NCI-H524 (cell line): ENCODE data around the gene MAP7.

Source experiments
- DNase-seq, 2 experiments: peaks; one replicate each; lab custom pipeline; 2025; lab: John Stamatoyannopoulos, UW

MAP7 gene

DNA sequence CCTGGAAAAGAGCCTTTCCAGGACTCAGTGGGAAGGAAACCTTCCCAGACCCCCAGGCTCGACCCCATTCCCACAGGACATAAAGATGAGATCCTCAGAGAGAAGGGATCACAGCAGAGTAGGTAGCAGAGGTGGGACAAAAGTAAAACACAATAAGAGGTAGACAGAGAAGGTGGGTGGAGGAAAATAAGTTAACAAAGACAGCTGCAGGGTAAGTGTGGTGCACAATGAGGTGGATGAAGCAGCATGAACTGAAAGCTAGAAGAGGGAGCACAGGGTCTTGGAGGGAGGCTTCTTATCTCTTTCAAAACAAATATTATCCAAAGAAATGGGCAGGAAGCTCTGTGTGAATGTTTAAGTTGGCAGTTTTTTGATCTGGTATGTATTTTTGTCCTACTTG is 14.0 kb upstream of the MAP7 start:
- DNase-seq = no peak

DNA sequence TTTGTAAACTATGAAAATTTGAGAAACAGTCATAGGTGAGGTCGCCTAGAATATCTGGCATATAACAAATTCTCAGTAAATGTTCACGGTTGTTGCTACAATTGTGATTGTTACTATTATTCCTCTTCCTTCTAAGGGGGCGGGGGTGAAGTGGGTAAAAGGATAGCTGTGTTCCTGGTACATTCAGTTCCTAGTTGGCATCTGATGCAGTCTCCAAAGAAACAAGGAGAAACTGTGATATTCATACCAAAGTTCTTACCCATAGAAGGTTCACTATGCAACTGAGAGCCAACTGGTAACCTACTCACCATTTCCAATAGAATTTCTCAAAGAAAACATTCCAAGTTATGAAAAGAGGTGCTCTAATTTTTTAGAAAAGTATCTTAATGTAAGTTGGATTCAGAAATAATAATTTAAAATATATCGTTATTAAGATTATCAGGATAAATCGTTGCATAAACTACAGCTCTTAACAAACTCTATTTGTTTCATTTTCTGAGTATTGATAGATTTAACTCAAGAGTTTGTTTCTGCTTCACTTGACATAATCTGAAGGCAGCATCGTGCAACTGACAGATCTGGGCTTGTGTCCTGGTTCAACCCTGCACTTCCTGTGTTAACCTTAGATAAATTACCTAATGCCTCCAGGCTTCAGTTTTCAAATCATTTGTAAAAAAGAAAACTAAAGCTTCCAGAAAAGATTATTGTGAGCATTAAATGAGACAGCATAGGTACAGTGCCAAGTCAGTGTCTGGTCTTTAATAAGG is 13.3 kb upstream of the MAP7 start:
- no peak for DNase-seq

DNA sequence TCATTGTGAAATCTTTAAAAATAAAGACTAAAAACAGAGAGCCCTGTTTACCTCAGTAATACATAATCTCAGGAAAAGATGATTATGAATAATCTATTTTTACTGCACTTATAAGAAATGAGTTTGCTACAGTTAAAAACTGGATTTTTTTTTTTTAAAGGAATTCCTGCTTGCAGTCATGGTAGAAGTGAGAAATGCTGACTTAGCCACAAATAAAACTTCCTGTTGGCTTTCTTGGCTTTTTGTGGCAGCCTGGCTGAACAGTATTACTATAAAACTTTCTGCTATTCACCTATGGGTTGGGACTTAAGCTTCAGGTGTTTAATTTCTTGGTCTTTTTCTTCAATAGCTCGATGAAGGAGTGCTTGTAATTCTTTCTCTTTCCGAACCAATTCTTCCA is 12.0 kb upstream of the MAP7 start:
- no peak for DNase-seq

DNA sequence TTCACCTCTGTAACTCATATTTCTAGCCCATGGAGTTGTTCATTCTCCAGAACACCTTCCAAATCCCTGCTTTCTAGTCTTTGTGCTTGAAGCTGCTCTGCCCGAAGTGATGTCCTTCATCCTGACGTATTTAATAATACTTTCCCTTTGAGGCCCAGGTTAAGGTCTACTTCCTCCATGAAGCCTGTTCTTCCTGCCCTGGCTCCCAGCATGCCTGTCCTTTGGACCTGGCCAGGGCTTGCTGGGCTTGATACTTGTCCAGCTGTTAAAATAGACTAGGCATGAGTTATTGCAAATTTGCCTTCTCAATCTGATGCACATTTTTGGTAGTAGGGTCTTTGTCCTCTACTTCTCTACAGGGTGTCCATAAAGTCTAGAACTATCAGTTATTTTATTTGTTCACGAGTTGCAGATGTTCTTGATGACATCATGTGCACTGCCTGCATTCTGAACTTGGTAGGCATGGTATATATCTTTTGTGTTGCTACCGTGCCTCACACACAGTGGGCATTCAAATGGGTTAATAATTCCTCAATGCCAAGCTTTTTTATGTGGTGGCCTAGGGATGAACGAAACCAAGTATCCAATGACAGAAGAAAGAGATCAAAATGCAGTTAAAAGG is 3.1 kb upstream of the MAP7 start:
- DNase-seq = no peak

DNA sequence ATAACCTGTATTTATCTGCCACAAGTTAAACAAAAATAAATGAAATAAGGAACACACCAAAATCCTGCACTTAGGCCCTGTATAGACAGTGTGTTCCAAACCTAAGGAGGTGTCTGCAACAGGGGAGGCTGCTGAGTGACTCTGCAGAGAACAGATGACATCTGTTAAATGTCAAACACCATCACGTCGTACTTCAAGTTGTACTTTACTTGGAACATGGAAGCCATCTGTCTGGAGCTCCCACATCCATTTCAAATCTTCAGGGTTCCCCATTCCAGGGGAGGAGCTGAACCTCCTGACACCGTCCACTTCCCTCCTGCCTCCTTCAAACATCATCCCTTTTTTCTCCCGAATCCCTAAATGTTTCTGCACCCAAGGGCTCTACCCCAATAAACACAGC is 1.8 kb upstream of the MAP7 start:
- peak in 1 of 2 experiments; percentile 35 for DNase-seq

DNA sequence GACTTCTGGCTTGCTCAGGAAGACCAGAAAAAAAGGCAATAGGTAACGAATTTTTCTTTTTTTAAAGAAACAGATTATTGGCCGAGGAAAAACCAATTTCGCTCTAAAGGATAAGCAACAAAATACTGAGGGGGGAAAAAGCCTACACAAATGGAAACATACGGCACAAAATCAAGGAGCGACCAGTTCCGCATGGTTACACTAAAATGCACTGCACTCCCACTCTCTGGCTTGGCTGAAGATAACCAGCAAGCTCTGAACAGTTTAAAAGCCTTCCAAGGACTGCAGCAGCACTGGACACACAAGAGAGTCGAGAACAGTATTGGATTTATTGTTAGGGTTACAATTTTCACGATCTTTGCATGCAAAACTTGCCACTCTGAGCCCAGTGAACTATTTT is 881 bp upstream of the MAP7 start:
- no peak for DNase-seq

DNA sequence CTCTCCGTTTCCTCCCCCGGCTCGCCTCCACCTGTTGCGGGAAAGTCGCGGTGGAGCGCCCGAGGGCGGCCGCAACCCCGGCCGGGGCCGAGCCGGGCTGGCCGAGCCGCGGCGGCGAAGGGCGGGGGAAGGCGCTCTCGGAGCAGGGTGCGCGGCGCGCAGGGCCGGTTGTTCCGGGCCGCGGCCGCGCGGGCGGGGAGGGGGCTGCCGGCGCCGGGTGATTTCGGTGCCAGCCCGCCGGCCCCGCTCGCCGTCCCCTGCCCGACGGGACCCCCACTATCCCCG is 235 bp downstream of the MAP7 start:
- DNase-seq = peak in 1 of 2 experiments; percentile 34

DNA sequence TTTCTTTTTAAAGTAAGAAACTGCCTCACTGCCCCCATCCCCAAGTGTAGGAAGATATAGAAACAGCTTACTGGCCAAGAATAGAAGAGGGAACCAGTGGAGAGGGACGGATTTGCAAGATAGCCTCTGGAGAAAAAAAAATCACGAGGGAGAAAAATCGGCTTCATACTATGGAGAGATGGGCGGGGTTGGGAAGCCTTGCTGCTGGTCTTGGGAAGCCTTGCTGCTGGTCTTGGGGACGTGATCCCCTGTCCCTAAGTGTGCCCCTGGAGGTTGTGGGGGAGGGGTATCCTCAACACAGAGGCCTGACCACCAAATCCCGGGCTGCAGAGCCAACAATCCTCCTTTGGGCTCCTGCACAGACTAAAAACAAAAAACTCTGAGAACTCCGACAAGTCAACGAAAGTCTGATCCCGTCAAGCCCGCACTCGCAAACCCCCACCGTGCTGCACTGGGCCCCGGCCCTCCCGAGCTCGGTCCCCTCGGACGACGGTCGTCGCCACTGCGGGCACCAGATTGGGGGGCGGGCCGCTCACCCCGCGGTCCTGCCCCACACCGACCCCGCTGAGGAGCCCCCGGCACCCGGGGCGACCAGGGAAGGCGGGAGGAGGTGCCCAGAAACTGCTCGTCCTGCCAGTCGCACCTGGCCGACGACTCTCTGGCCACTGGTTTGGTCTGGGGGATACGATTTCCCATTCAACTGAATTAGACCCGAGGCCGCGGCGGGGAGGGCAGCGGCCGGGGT is 750 bp downstream of the MAP7 start:
- DNase-seq = peak in 1 of 2 experiments; percentile 37

DNA sequence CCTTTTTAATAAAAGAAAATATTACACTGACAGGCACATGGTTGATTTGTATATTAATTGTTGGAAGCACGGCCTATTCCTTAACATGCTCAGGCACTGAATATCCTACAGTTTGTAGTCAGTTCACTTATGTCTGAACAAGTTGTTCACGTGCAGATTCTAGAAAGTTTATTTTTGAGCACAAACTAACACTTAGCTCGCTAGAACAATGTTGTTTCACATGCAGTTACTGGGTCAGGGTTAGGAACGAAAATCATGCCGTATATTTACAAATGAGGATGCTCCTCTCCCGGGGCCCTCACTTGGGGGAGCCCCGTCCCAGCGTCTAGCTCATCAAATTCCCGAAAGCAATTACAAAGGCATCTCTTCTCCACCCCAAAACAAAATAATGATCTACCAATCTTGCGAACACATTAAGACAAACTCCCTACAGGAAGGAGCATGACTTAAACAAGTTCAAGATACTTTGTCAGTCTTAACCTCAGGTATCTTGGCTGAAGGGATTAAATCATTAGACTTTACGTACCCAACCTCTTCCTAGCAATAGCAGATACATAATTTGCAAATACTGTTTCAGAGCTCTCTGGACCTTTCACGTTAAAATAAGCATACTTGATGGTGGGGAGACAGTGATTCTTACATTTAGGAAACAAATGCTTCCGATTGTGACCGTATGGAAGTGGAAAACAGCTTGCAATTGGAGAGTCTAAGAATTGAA is 1.5 kb downstream of the MAP7 start:
- no peak for DNase-seq

DNA sequence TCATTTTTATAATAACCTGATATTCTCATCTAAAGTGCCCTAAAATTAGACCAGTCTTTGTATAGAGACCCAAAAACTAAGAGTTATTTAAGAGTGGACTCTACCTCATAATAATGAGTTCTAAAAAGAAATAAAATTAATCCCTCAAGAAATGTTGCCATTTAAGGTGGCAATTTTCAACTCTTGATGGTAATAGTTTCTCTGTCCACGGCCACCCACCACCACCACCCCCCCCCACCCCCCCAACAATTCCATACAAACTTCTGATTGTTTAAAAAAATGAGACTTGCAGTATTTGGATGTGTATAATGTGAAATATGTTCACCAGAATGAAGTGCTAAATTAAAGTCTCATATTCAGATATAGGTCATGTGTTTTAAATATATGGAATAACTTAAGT is 2.4 kb downstream of the MAP7 start:
- no peak for DNase-seq

DNA sequence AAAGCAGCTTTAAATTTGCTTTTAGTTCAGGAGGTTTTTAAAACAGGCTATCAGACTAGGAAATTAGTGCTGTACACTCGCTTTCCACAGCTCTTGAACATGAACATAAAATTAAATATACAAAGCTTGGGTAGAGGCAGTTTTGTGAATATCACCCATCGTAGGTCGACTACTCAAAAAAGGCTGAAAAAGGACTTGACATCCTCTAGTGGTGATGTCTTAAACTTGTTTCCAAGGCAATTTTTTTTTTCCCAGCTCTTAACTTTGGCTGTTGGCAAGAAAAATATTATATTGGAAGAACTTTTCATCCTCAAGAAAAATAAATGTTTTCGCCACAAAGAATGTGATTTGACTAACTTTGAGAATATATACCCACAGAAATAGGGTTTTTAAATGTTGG is 2.9 kb downstream of the MAP7 start:
- peak in 1 of 2 experiments; percentile 43 for DNase-seq

DNA sequence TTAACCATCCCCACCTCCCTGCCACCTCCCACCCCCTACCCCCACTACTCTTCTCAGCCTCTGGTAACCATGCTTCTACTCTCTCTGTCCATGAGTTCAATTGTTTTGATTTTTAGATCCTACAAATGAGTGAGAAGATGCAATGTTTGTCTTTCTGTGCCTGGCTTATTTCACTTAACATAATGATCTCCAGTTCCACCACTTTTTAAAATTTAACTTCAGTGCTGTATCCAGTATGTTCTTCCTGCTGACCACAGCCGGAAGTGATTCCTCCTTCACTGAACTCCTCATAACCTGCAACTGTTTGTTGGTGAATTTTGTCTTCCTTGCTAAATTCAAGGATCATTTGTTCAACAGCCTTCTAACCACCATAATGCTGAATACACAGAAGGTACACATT is 3.9 kb downstream of the MAP7 start:
- no peak for DNase-seq

DNA sequence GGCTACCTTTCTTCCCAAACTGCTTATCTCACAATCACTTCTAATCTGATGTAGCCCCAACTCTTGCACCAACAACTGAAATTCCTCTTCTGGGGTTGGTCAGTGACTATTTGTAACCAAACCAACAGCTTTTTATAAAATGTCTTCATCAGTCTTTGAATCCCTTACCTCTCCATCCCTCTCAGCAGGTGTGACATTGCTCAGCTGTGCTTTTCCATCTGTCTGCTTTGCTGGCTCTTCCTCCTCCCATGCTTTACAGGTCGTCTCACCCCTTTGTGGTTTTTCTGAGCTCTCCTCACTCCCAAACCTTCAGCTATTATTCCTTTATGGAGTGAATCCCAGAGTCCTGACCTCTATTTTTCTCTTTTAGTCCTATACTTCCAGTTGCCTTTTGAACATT is 5.9 kb downstream of the MAP7 start:
- DNase-seq = no peak

DNA sequence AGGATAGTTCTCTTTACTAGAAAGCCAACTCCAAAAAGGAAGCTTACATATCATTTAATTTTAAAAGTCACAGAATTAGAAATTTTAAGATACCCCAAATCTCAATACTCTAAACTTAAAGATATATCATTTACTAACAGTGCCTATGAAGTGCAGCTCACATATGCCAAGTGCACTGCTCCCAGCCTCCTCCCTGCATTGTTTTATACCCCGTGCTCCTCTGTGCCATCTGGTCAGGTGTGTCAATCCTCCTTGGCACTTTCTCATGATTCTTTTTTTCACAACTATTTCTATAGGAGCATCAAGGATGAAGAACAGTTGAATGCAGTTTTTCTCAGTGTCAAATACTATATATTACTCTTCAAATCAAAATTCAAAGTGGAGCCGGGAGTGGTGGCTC is 8.8 kb downstream of the MAP7 start:
- peak in 1 of 2 experiments; percentile 17 for DNase-seq

DNA sequence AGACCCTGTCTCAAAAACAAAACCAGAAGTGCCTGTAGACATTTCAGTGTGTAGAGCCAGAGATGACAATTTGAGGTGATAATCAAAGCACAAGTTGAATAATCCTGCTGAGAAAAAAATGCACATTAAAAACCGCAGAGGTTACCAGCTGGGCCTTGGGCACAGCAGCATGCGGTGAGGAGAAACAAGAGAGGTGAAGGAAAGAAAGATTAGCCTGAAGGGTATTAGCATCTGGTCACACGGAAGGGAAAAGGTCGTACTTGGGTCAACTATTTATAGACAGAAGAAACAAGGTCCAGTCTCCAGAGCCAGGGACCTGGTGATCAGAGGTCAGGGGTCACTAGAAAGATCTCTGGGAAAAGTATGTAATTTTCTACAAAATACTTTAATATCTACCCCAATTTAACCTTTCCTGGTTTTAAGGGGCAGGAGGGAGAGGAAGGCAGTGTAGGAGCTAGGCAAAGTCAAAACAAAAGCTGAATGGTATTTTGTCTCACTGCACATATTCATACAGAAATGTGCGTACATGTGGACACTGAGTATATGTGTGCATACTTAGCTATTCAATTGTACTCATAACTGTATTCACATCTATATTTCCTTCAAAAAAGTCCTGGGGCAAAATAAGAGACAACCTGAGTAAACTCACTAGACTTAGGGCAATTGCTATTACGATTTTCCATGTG is 10.1 kb downstream of the MAP7 start:
- peak in 1 of 2 experiments; percentile 46 for DNase-seq

DNA sequence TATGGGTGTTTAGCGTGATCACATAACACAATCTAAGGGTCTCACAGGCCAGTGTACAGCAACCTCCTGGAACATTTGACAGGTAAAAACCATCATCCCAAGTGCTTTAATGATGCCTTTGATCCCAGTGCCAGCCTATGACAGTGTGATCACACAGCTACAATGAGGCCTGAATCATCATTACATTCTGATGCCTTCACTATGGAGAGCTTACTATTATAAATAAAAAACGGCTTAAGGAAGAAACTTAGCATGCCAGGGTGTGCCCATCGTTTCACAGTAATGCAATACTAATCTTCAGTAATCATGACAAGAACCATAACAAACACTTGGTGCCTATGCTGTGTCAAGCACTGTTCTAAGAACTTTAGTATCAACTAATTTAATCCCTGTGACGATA is 11.4 kb downstream of the MAP7 start:
- DNase-seq = no peak

DNA sequence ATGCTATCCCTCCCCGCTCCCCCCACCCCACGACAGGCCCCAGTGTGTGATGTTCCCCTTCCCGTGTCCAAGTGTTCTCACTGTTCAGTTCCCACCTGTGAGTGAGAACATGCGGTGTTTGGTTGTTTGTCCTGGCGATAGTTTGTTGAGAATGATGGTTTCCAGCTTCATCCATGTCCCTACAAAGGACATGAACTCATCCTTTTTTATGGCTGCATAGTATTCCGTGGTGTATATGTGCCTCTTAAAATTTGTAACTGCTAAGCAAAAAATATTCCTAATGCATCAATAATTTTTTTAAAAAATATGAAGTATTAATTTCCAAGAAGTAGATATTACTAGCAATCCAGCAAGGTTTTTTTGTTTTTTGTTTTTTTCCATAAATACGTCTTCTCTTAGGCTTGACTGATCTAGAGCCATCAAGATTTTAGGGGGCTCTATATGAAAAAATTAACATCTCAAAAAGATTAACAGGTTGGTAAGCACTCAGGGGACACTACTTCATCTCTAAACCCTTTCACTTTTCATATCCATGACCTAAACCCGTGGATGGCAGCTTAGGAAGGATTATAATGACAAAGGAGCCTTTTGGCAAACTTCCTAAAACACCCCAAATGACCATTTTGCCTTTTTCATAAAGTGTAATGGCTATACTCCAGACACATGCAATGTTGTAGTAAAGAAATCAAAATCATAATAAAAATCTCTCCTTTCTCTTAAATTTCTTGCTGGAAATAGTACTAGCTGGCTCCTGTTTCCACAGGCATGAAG is 14.2 kb downstream of the MAP7 start:
- peak in 1 of 2 experiments; percentile 35 for DNase-seq

DNA sequence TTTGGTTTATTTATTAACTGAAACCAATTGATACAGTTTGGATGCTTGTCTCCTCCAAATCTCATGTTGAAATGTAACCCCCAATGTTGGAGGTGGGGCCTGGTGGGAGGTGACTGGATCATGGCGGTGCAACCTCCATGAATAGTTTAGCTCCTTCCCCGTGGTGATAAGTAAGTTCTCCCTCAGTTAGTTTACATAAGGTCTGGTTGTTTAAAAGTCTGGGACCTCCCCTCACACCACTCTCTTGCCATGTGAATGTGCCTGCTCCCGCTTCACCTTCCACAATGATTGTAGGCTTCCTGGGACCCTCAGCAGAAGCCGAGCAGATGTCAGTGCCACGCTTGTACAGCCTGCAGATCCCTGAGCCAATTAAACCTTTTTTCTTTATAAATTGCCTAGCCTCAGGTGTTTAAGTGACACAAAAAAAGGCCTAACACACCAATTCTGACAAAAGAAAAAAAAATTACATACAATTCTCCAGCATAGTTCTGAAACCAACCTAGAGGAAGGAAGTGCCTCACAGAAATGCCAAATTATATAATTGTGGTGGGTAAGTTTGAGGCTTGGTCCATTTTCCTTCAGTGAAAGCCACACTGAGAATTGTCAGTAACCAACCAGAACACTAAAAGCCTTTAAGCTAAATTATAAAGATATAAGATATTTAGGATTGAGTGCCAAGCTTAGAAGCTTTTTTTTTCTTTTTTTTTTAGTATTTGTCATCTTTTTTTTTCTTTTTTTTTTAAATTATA is 15.0 kb downstream of the MAP7 start:
- DNase-seq = no peak

DNA sequence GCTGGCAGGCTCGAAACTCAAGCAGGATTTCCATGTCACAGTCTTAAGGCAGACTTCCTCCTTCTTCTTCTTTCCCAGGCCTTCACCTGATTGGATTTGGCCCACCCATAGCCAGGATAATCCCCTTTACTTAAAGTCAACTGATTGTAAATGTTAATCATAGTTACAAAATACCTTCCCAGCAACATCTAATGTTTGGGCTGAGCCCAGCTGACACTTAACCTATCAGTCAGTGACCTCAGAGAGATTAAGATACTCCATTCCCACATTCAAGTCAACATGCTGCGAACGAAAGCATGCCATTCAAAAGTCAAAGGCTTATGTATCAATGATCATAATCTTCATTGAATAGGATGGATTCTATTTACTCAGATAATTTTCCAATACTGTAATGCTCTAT is 16.0 kb downstream of the MAP7 start:
- no peak for DNase-seq

DNA sequence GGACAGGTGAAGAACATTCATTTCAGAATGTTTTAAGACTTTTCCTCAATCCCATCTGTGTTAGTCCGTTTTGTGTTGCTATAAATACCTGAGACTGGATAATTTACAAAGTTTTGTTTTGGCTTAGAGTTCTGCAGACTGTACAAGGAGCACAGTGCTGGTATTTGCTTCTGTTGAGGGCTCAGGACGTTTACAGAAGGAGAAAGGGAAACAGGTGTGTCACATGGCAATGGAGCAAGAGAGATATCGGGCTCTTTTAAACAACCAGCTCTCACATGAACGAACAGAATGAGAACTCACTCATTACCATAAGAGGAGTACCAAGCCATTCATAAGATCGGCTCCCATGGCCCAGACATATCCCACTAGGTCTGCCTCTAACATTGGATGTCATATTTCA is 16.7 kb downstream of the MAP7 start:
- DNase-seq = no peak

DNA sequence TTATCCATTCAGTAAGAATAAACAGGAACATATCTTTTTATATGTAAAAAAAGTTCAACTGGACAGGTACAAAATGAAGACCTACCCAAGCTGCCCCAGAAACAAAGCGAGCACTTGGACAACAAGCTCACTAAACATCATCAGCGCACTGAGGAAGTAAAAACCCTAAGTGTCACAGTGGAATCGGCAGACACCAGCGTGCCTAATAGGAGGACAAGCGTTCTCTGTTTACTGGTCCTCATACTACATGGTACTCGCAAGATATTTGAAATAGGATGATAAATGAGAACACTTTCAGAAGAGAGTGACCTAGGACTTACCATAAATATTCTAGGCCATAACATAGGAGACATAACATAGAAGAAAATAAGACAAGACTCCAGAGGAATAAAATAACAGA is 18.2 kb downstream of the MAP7 start:
- no peak for DNase-seq
